Measurements from ENCODE around the gene DOK4.

GRCh38 chr16:57529391-57530103 is 43.3 kb upstream of the DOK4 start:
- TF ChIP-seq CTCF (IDR thresholded peaks at IDR 0.05): no peak
- TF ChIP-seq POLR2A (IDR thresholded peaks at IDR 0.05): no peak

All from heart left ventricle (tissue), 13 donors.